Stomach (tissue), 9 donors: ENCODE results near the gene ATP7B. TPM values are rescaled to one million over a fixed set of nuclear protein-coding genes. Genes with fewer than 3 reads are reported as not detected.

Experiments used
- DNase-seq, 2 donors: peaks; one replicate each; pipeline versions ENCODE4 v3.0.0 to v3.0.0-alpha.2; 2013 to 2019
- H3K27ac ChIP-seq, 5 donors: fragments of 200-600 bp in 4 of 5; sonication (generic) in 4 of 5; one replicate each; pipeline ENCODE4 v1.5.1; 2013 to 2019; ENCODE audit warnings: mild to moderate bottlenecking in 1 of 5, moderate library complexity in 1 of 5
- H3K27me3 ChIP-seq, 3 donors: fragments of 200-600 bp; sonication (generic); one replicate each; pipeline ENCODE4 v1.5.1; 2017 to 2019; ENCODE audit warnings: mixed run types in 1 of 3
- H3K36me3 ChIP-seq, 4 donors: fragments of 200-600 bp; sonication (generic); 1 replicate in 3 of 4; 2 replicates in 1 of 4; pipeline ENCODE4 v1.5.1; 2016 to 2019
- H3K4me1 ChIP-seq, 4 donors: fragments of 200-600 bp; sonication (generic); one replicate each; pipeline ENCODE4 v1.5.1; 2016 to 2019
- H3K4me3 ChIP-seq, 4 donors: fragments of 200-600 bp; sonication (generic) in 3 of 4; one replicate each; pipeline ENCODE4 v1.5.1; 2016 to 2019; ENCODE audit warnings: mild to moderate bottlenecking in 1 of 4
- H3K9me3 ChIP-seq, 4 donors: fragments of 200-600 bp; sonication (generic); one replicate each; pipeline ENCODE4 v1.5.1; 2016 to 2019
- CTCF ChIP-seq, 7 experiments: fragments of 450-650 bp in 4 of 7; fragments of 200-600 bp in 3 of 7; sonication (generic) in 3 of 7; IDR thresholded peaks; one replicate each; pipeline ENCODE4 v1.5.1; 2016 to 2019; ENCODE audit warnings: antibody characterized with exemption in 7 of 7, control low read depth in 2 of 7, mild to moderate bottlenecking in 1 of 7
- EP300 ChIP-seq: sonication (generic); formaldehyde crosslinking; IDR thresholded peaks from one replicate; pipeline ENCODE4 v1.6.1; 2017; ENCODE audit warnings: antibody characterized with exemption
- POLR2A ChIP-seq, 4 donors: fragments of 450-650 bp; IDR thresholded peaks; one replicate each; pipeline ENCODE4 v1.6.1; 2016; ENCODE audit warnings: antibody characterized with exemption in 4 of 4, control low read depth in 2 of 4, mild to moderate bottlenecking in 1 of 4, moderate library complexity in 1 of 4
- POLR2AphosphoS5 ChIP-seq, 3 donors: sonication (generic); formaldehyde crosslinking; IDR thresholded peaks; one replicate each; pipeline ENCODE4 v1.6.1; 2016; ENCODE audit warnings: antibody characterized with exemption in 3 of 3
- WGBS, 5 donors: extraction: QIAGEN DNeasy Blood & Tissue Kit in 3 of 5; methylation state at CpG; one replicate each; pipeline versions ENCODE4 v1.1.5 to v1.1.7; 2013 to 2018; 5-methylcytosine and 5-hydroxymethylcytosine counted together
- intact Hi-C: fragments of 100-400 bp; cut with DNase I; formaldehyde crosslinking; loops from one replicate; pipeline ENCODE4 v1.15.1; 2023; ENCODE audit warnings: low total_unique reads
- polyA plus RNA-seq, 3 donors: library from polyadenylated mRNA; stranded (reverse); fragments of 200-250 nt; gene quantifications; one replicate each; pipeline ENCODE4 v1.2.3, GENCODE V29; 2013
- total RNA-seq, 5 donors: library from RNA; depleted of rRNA; stranded (reverse); fragments of >200 nt; gene quantifications; one replicate each; pipeline versions ENCODE4 v1.1.0 to v1.2.3, GENCODE V29; 2014 to 2016
- donor health status: healthy with polysubstance abuse.
- donor health status: Bipolar disorder and iron deficiency.
- donor health status: healthy.

Gene ATP7B
- total and polyA plus RNA-seq, 8 donors: 0.62 to 21.0 (median 4.6) TPM

GRCh38 chr13:51887468-51887867 is 123.8 kb downstream of the ATP7B start:
- TF ChIP-seq CTCF (IDR thresholded peaks at IDR 0.05): no peak
- no peak for TF ChIP-seq POLR2AphosphoS5 (IDR thresholded peaks at IDR 0.05)
- TF ChIP-seq POLR2A (IDR thresholded peaks at IDR 0.05): no peak
- TF ChIP-seq EP300: no peak
- intact Hi-C loops: no loop called here
- Histone ChIP-seq H3K4me3 (no peak overlapping the region), H3K27ac (no peak overlapping the region), H3K4me1 (no peaks in the 10 kb centered on the region), H3K27me3 (no peaks in the 10 kb centered on the region), H3K36me3 (no peaks in the 10 kb centered on the region), H3K9me3 (peaks cover 0 to 11% (median 0%) of the 10 kb centered on the region in 4 donors)
- 66 to 84% (median 71%) methylated on average over 2 of the region's 2 CpGs for WGBS, 5 donors
- DNase-seq: no peak

GRCh38 chr13:51885651-51886050 is 125.6 kb downstream of the ATP7B start:
- intact Hi-C loops: no loop called here
- Histone ChIP-seq H3K27me3 (no peaks in the 10 kb centered on the region), H3K27ac (no peak overlapping the region), H3K36me3 (no peaks in the 10 kb centered on the region), H3K9me3 (peaks cover 0 to 15% (median 3%) of the 10 kb centered on the region in 4 donors), H3K4me3 (no peak overlapping the region), H3K4me1 (no peaks in the 10 kb centered on the region)
- TF ChIP-seq POLR2A (IDR thresholded peaks at IDR 0.05): no peak
- no peak for TF ChIP-seq EP300
- TF ChIP-seq CTCF (IDR thresholded peaks at IDR 0.05): no peak
- TF ChIP-seq POLR2AphosphoS5 (IDR thresholded peaks at IDR 0.05): no peak
- 85 to 96% (median 90%) methylated on average over 2 of the region's 2 CpGs for WGBS, 5 donors
- no peak for DNase-seq

GRCh38 chr13:51883226-51883600 is 128.0 kb downstream of the ATP7B start:
- intact Hi-C loops: no loop called here
- no peak for DNase-seq
- H3K27me3 ChIP-seq: no peaks in the 10 kb centered on the region
- peaks cover 0 to 15% (median 3%) of the 10 kb centered on the region in 4 donors for H3K9me3 ChIP-seq
- 74 to 78% (median 76%) methylated on average over 5 of the region's 5 CpGs for WGBS, 5 donors
- no peak overlapping the region for H3K27ac ChIP-seq
- H3K4me3 ChIP-seq: no peak overlapping the region
- no peaks in the 10 kb centered on the region for H3K4me1 ChIP-seq
- TF ChIP-seq CTCF (IDR thresholded peaks at IDR 0.05) (no peak), POLR2A (IDR thresholded peaks at IDR 0.05) (no peak), EP300 (no peak), POLR2AphosphoS5 (IDR thresholded peaks at IDR 0.05) (no peak)
- H3K36me3 ChIP-seq: no peaks in the 10 kb centered on the region

Other genes starting within 250 kb of the ATP7B start
- 10 to 100 TPM in 2 of 5 donors, 1 to 10 TPM in 2, not detected in 1; 4.2 to 18.1 (median 10.6) TPM for gene DHRS12, start 207.3 kb downstream of the ATP7B start, total RNA-seq
- gene DHRS12, start 207.3 kb downstream of the ATP7B start, polyA plus RNA-seq: 10 to 100 TPM; 14.1 to 27.2 (median 20.9) TPM
- under 1 TPM in 1 of 5 donors, not detected in 4; 0.37 TPM for gene TMEM272, start 166.3 kb downstream of the ATP7B start, total RNA-seq
- under 1 TPM in 1 of 3 donors, not detected in 2; 0.03 TPM for gene TMEM272, start 166.3 kb downstream of the ATP7B start, polyA plus RNA-seq
- gene CCDC70, start 149.5 kb downstream of the ATP7B start, total RNA-seq: not detected
- gene CCDC70, start 149.5 kb downstream of the ATP7B start, polyA plus RNA-seq: not detected
- 10 to 100 TPM in 3 of 5 donors, 1 to 10 TPM in 2; 2.9 to 37.4 (median 21.9) TPM for gene ALG11, start 948 bp upstream of the ATP7B start, total RNA-seq
- 1 to 10 TPM; 1.4 to 2.7 (median 2.3) TPM for gene ALG11, start 948 bp upstream of the ATP7B start, polyA plus RNA-seq
- gene UTP14C, start 13.2 kb upstream of the ATP7B start, total RNA-seq: 10 to 100 TPM in 3 of 5 donors, 1 to 10 TPM in 2; 3.5 to 21.7 (median 12.5) TPM
- 1 to 10 TPM; 2.3 to 3.1 (median 2.6) TPM for gene UTP14C, start 13.2 kb upstream of the ATP7B start, polyA plus RNA-seq
- gene NEK5, start 117.6 kb upstream of the ATP7B start, total RNA-seq: 1 to 10 TPM in 1 of 5 donors, under 1 TPM in 1, not detected in 3; 0.73 to 4.0 TPM
- under 1 TPM in 2 of 3 donors, not detected in 1; 0.05 to 0.31 TPM for gene NEK5, start 117.6 kb upstream of the ATP7B start, polyA plus RNA-seq
- 100 to 1,000 TPM in 1 of 5 donors, 10 to 100 TPM in 3, 1 to 10 TPM in 1; 2.3 to 171 (median 29.4) TPM for gene NEK3, start 148.1 kb upstream of the ATP7B start, total RNA-seq
- 10 to 100 TPM in 1 of 3 donors, 1 to 10 TPM in 2; 7.6 to 14.3 (median 8.4) TPM for gene NEK3, start 148.1 kb upstream of the ATP7B start, polyA plus RNA-seq